Forelimb muscle (tissue), 1 donor: ENCODE measurements around the gene CPT1B. TPM values are rescaled to one million over a fixed set of nuclear protein-coding genes. Genes with fewer than 3 reads are reported as not detected.

Experiments used
- DNase-seq: peaks from one replicate; pipeline ENCODE4 v3.0.0-alpha.2; 2013; ENCODE audit warnings: low read depth
- polyA plus RNA-seq: library from polyadenylated mRNA; unstranded; fragments of 120-200 nt; gene quantifications from one replicate; pipeline ENCODE4 v1.2.1, GENCODE V29; 2013; ENCODE audit not compliant: insufficient read length

CPT1B gene
- polyA plus RNA-seq, 1 donor = 47.0 TPM

DNA sequence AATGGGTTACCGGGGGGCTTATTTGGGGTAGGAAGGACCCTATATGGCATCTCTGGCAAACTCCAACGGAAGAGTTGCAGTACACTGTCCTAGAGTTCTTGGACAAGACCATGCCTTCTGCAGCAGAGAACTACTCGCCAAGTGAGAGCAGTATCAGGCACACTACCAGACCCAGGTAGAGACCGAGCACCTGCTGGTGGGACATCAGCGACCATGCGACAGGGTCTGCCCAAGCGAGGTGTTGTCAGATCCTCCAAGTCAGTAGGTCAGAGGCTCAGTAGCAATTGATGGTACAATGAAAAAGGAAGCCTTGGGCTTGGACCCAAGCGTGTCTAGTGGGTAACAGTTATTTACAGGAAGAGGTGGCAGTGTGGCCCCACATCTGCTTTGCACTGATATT, 7.6 kb upstream of the CPT1B start:
- DNase-seq = no peak

DNA sequence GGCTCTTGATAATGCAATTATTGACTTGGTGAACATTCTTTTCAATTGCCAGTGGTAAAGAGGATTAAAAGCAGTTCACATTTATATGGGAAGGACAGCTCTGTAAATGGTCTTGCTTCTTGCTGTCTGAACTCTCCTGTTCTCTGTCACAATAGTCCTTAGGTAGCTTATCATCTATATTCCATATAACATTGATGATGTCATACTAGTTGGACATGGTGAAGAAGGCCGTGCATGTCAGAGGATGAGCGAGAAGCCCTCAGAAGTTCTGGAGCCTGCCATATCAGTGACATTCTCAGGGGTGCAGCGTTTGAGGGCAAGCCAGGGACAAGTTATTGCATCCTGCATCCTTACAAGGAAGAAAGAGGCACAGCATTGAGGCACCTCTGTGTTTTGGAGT, 7.0 kb upstream of the CPT1B start:
- DNase-seq = no peak

DNA sequence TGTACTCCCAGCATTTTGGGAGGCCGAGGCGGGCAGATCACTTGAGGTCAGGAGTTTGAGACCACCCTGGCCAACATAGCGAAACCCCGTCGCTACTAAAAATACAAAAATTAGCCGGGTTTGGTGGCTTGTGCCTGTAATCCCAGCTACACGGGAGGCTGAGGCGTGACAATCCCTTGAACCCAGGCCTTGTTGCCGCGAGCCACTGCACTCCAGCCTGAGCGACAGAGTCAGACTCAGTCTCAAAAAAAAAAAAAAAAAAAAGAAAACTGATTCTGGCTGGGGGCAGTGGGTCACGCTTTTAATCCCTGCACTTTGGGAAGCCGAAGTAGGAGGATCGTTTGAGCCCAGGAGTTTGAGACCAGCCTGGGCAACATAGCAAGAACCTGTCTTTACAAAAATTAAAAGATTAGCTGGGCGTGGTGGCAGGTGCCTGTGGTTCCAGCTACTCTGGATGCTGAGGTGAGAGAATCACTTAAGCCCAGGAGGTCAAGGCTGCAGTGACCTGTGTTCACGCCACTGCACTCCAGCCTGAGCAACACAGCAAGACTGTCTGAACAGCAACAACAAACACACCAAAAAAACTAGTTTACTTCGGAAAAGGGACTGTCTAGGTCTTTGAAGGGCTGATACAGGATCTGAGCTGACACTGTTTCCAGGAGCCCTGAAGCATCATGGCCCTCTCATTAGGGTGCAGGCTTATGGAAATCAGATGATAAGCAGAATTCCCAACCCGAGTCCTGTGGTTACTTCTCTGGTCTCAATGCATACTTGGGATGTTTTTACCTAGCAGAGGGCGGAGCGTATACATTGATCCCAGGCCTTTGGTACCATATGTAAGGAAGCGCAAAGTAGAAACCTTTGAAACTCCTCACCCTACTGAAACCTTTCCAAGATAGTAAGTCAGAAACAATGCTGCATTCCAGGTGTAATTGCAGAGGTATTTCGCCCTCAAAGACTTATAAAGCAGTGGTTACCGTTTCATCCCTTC, 6.2 kb upstream of the CPT1B start:
- no peak for DNase-seq

DNA sequence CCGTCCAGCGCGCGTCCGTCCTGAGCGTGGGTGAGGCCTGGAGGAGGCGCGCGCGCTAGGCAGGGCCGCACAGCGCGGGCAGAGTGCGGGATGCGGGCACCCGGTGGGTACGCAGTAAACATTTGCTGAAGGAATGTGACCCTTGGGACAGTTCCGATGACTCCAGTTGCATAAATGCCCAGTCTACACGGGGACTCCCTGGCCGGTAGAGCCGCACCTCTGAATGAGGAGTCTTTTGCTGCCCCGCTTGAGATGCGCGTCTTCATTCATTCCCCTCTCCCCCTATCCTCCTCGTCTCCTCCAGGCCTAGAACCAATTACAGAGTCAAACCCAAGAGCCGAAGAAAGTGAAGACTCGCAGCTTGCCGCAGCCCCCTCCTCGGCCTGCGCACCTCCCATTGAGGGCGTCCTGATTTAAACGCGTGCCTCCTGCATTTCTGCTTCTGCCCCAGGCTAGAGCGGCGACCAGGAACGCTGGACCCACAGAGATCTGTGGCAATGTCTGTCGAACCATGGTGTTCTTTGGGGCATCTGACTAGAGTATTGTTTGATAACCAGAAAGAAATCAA, 5.2 kb upstream of the CPT1B start:
- DNase-seq = no peak

DNA sequence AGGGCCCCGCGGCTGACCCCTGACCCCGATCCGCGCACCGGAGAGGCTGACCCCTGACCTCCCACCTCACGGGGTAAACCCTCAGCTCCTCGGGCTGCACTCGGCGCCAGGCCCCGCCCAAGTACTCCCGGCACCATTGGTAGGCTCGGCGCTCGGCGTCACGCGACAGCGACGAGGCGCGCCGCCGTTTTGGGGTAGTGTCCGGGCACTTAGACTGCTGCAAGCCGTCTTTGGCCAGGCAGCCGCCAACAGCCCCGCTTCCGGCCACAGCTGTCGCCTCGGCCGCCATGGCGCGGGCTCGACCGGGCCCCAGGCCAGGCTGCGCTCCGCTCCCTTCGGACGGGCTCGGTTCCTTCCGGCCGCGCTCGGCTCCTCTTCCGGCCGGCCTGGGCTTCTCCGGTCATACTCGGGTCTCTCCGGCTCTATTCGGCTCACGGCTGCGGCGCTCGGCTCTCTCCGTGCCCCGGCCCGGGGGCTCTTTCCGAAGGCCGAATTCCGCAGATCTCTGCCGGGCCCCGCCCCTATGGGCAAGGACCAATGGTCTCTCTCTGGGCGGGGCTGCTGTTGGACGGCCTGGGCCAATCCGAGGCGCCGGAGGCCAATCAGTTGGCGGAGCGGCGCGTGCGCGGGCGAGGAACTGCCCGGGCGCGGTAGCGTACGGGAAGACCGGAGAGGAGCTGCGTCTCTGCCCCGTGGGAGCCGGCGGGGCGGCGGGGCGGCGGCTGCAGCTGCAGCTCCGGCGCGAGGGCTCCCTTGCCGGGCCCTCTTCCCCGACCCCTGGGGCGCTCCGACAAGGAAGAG, 4.5 kb upstream of the CPT1B start, which contains the start of gene CHKB:
Gene CHKB, minus strand, starts transcription at position 357 of the 801 bp plus-strand sequence. Its CDS starts 68 bp downstream, at position 289.
- peak; percentile 94 for DNase-seq

DNA sequence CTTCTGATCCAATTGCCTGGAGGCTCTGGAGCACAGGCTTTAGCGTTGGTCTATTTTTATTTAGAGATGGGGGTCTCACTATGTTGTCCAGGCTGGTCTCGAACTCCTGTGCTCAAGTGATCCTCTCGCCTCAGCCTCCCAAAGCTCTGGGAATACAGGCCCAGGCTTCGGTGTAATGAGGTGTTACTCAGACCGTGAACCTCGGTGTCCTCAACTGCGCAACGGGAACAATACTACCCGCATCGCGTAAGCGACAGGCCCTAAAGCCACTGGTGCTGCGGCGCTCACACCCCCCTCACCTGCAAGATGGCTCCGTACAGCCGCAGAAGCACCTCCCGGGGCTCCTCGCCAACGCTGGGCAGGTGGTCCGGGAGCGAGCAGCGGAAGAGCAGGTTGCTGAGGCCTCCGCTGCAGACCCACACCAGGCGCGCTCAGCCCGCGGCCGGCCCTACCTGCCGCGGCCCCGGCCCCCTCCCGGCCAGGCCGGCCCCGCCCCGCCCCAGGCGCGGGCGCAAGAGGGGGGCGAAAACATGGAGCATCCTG, 3.8 kb upstream of the CPT1B start:
- no peak for DNase-seq

DNA sequence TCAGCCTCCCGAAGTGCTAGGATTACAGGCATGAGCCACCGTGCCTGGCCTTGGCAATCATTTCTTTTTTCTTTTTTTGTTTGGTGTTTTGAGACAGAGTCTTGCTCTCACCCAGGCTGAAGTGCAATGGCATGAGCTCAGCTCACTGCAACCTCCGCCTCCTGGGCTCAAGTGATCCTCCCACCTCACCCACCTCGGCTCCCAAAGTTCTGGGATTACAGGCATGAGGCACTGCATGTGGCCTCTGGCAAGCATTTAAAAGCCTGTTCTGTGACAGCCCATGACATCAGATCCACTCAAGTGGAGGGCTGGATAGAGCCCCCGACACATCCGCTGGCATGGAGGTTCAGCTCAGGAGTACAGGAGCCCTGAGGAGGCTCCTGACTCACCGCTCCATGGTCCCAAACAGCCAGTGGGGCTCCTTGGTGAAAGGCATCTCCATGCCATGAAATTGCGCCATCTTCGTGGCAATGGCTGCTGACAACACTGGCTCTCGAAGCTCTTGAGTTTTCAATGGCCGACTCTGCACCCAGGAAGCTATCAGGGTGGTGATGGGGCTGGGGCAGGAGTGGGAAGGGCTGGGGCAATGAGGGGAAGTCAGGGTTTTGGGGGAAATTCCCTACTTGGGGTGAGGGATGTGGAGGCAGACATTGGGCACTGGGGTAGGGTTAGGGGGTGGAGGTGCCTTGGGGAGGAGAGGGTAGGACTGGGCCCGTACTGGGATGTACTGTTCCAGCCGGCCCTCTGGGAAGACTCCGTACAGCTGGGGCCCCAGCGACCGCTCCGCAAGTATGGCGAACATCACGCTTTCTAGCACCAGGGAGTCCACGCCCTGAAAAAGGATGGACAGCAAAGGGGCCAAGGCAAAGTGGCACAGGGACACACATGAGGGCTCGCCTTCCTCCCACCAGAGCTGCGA, 3.1 kb upstream of the CPT1B start:
- no peak for DNase-seq

DNA sequence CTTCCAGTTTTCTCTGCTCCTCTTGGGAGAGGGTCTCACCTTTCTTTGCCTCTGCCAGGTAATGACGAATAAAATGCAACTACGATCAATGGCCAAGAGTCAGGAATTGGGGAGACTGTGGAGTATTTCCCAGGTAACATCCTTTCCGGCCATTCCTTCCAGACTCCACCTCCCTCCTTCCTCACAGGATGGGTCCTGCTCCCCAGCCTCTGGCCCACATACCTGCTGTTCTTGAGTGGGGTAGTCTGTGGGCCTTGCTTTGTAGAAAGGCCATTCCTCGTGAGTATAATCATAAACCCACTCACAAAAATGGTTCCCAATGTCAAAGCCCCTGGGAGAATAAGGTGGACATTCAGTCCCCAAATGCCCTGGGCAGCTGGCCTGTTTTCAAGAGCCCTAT, 1.5 kb upstream of the CPT1B start:
- DNase-seq = no peak

DNA sequence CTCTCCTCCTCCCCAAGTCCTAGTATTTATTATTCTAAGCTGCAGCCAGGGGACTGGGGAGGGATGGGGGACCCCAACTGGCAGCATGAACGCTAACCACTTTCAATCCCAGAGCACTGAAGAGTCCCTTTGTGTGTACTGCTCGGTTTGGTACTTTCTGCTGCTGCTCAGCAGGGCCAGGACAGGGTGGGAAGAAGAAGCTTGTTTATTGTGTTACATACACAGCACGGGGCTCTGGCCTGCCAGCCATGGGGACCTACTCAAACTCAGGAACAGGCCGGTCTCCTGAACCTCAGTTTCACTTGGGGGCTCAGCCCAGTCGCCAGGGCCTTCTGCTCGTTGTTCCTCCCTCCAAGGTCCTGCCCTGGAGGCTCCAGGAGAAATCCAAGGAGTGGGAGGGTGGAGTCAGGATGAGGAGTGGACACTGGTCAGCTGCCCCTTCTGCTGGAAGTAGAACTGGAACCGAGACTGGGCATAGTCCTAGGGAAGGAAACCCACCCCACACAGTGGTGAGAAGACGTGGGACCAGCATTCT, 616 bp upstream of the CPT1B start:
- no peak for DNase-seq

DNA sequence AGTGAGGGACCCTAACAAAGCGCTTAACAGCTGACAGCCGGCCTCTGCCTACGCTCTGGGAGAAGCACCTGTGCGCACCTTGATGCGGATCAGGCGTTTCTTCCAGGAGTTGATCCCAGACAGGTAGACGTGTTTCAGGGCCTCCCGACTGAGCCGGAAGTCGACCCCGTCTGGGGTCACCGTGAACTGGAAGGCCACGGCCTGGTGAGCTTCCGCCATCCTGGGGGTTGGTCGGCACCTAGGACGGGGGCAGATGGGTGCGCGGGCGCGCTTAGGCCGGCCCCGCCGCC, 585 bp downstream of the CPT1B start:
- no peak for DNase-seq

DNA sequence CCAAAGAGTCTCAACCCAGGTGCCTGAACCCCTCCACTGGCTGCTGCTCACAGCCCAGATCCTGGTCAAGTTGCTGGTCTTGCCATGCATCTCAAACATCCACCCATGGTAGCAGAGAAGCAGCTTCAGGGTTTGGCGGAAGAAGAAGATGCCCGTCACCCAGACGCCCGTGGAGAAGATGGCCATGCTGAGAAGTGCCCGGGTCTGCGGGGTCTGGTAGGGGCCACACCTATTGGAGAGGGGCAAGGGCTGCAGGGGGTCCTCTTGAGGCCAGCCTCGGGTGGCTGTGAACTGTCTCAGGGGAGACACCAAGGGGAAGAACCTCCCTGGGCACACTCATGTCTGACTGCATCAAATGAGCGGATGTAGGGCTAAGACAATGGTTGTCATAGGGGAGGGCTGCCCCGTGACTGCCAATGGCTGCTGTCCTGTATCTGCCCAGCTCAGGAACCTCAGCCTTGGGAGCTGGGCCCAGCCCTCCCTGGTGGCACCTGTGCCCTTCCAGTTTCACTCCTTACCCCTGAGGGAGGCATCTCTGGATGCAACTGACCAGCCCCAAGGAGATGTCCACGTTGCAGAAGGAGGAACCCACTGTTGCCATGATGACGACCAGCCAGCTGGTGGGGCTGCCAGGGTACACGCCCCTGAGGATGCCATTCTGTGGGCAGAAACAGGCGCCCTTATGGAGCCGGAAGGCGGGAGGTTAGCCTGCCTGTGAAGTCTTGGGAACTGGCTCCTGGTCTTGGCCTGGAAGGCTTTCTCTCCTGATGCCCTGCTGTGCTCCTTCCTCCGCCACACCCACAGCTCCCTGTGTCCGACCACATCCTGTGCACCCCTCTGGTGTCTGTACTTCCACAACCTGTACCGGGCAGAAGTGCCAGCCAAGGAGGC, 1.2 kb downstream of the CPT1B start:
- DNase-seq = no peak

DNA sequence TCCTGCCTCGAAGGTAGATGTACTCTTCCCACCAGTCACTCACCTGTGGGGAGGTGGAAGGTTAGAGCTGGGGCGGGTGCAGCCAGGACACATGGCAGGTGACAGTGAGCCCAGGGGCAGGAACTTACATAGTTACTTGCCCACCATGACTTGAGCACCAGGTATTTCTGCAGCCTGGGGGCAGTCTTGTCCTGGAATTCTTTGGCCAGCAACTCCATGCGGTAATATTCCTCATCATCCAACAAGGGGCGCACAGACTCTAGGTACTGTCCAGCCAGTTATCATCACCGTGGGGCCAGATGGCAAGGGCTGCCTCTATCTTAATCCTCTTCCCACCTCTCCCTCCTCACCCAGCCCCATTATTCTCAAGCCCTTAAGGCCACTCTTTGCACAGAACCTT, 2.2 kb downstream of the CPT1B start:
- no peak for DNase-seq

DNA sequence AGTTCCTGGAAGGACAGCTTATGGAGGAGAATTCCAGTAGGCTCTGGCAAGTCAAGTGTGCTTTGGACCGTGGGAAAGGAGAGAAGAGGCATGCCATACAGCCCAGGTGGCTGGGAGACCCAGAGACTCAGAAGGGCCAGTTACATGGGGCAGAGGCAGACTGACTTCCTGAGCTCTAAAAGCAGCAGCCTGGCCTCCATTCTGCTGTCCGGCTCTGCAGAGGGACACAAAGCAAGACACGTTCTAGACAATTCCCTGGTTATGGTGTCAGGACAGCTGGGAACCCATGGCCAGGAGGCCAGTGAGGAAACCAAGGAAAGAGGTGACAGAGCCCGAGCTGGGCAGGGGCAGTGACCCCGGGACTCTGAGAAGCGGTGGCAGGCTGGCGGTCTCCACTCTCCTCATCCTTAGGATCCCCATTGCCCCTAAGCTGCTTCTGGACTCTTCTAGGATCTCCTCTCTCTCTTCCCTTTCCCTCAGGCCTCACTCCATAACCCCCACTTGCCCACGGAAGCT, 2.7 kb downstream of the CPT1B start:
- DNase-seq = no peak

DNA sequence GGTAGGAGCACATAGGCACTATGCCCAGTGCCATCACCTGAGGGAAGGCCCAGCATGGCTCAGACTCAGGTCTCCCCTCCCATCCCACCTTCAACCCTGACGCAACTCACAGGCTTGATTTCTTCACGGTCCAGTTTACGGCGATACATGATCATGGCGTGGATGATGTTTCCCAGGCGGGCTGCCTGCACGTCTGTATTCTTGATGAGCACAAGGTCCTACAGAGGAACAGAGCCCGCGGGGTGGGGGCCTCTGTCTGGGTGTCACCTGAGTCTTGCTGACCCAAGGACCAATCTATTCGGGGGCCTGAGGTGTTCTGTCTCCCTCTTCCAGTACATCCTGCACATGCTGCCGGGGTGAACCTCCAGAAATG, 3.9 kb downstream of the CPT1B start:
- no peak for DNase-seq

DNA sequence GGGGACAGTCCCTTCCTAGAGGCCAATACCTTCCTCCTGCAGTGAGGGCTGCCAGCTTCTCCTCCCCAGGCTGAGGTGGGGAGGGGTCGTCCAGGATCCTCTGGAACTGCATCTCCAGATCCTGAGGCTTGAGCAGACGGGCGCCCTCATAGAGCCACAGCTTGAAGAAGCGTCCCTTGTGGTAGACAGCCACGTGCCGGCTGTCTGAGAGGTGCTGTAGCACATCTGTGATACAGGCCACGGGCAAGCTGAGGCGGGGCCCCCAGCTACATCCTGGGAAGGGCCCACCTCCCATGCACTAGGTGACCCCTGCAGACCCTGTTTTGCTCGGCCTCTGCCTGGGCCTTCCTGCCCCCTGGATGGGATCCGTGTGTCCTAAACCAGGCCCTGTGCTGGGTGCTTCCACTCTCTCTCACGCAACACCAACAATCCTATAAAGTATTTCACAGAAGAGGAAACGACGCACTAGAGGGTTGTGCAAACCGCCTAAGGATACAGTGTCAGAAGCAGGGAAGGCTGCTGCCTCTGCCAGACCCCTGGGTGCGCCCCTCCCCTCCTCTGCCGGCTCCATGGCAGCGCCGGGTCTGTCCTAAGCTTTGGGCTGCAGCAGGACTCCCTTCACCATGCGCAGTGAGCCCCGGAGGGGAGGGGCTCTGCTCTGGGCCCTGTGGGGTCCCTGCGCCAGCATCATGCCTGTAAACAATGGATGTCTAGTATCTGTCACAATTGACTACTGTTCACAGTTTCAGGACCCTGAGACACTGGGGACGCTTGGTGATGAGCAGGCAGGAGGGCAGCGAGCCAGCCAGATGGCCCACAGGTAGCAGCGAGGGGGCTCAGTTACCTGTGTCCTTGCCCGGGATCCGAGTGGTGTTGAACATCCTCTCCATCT, 4.5 kb downstream of the CPT1B start:
- no peak for DNase-seq

DNA sequence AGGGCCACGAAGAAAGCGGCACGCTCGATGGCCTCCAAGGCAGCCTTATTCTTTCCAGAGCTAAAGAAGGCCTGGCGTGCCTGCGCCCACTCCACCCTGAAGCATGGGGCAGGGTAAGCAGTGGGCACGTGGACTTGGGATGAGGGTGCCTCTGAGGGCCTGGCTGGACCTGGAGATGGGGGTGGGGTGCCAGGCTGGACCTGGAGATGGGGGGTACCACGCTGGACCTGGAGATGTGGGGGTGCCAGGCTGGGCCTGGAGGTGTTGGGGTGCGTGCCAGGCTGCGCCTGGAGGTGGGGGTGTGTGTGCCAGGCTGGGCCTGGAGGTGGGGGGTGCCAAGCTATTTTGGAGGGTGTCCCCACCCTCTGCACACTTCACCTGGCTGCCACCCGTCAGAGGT, 5.3 kb downstream of the CPT1B start:
- no peak for DNase-seq

DNA sequence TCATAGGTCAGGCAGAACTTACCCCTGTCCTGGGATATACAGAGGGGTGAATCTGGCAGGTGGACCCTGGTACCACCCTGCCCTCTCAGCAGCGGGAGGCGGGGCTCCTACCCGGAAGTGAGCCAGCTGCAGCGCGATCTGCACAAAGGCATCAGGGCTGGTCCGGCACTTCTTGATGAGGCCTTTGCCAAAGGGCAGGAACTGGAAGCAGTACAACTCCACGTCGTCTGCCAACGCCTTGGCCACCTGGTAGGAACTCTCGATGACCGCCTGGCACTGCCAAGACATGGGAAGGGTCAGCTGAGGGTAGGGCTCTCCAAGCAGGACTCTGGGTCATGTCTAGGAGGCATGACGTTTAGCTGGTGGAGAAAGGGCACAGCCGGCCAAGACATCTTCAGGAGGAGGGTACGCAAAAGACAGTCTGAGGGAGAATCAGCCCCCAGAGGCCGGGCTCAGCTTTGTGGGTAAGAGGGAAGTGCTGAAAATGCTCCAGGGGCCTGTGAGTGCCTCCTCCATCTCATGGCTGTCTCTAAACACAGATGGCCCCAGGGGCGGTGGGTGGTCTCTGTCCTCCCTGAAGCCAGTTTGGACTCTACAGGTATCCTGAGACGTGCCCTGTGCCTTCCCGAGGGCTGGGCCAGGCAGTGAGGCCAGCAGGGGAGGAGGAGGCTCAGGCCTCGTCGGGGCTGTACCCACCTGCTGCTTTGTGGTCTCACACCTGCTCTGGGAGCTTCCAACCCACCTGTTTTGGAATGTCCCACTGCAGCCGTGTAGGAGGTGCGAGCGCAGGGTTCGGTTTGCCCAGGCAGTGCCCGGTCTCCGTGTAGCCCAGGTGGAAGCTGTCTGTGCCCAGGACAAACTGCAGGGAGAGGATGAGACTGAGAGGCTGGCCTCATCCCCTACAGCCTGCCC, 6.7 kb downstream of the CPT1B start:
- no peak for DNase-seq

DNA sequence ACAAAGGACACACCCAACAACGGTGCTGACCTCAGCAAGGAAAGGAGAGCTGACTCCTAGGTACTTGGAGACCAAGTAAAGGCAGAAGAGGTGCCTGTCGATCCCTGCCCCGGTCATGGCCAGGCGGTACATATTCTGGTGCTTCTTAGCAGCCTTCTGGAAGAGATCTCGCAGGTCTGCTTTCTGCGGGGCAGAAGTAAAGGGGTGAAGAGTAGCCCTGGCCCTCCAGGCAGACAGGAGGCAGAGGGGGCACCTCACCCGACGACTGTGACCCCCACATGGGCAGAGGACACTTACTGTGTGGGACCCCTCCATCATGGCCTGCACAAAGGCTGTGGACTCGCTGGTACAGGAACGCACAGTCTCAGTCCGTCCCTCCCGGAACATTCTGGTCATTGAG, 7.4 kb downstream of the CPT1B start:
- DNase-seq = no peak
